HG03442 (cell line): Measurements from ENCODE around the gene NUP98.

ENCODE experiments used
- ATAC-seq: cut with Tn5 transposase; IDR thresholded peaks from one replicate; pipeline ENCODE4 v1.9.1; 2021; ENCODE audit warnings: mild to moderate bottlenecking, moderate library complexity; ENCODE audit not compliant: unreplicated experiment

The NUP98 gene

DNA sequence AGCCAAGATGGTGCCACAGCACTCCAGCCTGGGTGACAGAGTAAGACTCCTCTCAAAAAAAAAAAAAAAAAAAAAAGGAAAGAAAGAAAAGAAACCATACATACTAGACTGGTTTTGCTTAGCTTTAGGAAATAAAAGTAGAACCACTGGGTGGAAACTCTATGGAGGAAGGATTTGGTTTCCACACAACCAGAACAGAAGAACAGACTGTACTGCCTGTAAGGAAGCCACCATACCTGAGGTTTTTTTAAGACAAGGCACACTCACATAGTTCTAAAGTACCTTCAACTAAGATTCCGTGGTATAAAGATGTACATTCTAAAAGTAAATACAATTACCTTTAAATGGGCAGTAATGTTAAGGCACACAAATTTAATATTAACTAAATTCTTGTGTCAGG is 58.6 kb downstream of the NUP98 start:
- ATAC-seq, result no peak

DNA sequence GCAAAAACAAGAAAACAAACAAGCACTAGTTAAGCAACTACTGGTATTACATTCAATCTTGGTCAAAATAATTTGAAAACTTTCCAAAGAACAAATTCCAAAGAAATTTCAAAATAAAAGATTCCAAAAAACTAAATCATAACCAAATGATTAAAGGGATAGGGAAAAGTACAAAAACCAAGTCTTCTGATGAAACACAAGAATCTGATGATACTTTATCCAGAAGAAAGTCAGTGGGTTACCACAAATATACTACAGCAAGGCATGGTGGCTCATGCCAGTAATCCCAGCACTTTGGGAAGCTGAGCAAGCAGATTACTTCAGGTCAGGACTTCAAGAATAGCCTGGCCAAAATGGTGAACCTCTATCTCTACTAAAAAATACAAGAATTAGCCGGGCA is 59.1 kb downstream of the NUP98 start:
- no peak for ATAC-seq

DNA sequence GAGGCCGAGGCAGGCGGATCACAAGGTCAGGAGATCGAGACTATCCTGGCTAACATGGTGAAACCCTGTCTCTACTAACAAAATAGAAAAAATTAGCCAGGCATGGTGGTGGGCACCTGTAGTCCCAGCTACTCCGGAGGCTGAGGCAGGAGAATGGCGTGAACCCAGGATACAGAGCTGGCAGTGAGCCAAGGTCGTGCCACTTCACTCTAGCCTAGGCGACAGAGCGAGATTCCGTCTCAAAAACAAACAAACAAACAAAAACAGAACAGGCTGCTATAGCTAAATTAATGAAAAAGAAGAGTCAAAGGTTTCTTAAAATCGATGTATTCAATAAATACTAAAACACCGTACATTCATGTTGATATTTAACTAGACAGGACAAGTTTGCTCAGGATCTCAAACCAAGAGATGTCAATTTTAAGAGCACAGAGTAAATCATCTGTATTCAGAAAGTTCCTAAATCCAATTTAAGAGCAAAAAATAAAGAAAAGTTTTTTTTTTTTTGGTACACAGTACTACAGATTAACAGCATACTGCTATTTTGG is 59.9 kb downstream of the NUP98 start:
- no peak for ATAC-seq

- no peak for ATAC-seq
Observed at GRCh38 chr11:3736816-3737215, 60.5 kb downstream of the NUP98 start.

DNA sequence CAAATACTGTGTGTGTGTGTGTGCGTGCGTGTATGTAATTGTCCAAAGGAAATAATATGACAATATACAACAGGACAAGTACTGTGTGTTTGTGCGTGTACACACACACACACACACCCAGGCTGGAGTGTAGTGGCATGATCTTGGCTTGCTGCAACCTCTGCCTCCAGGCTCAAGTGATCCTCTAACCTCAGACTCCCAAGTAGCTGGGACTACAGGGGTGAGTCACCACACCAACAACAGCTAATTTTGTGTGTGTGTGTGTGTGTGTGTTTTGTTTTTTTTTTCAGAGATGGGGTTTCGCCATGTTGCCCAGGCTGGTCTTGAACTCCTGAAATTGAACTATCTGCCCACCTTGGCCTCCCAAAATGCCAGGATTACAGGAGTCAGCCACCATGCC is 61.5 kb downstream of the NUP98 start:
- no peak for ATAC-seq

- ATAC-seq, result no peak
Observed at GRCh38 chr11:3732671-3733436, 64.5 kb downstream of the NUP98 start.

- ATAC-seq, result no peak
Observed at GRCh38 chr11:3723014-3723708, 74.2 kb downstream of the NUP98 start.

DNA sequence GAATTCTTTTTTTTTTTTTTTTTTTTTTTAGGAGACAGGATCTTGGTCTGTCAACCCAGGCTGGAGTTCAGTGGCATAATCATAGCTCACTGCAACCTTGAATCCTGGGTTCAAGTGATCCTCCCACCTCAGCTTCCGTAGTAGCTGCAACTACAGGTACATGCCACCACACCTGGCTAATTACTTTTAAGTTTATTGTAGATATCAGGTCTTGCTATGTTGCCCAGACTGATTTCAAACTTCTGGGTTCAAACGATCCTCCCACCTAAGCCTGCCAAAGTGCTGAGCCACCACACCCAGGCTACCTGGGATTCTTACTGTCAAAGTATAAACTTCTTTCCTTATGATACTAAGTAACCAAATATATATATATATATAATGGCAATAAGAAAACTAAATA is 75.3 kb downstream of the NUP98 start:
- no peak for ATAC-seq

DNA sequence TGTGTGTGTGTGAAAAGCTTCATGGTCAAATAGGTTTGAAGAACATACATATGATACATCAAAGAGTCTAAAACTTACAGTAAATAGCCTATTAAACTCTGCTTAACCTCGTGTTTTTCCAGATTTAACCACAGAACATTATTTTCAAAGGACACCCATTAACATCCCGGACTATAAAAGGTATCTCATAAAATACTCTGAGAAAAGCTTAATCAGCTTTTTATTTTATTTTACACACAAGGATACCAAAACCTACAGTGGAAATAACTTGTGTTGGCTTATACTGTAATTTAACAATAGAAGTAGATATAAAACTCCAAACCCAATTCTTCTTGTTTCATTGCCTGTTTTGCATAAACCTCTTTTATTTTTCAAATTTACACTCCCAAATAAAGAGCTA is 76.4 kb downstream of the NUP98 start:
- no peak for ATAC-seq

DNA sequence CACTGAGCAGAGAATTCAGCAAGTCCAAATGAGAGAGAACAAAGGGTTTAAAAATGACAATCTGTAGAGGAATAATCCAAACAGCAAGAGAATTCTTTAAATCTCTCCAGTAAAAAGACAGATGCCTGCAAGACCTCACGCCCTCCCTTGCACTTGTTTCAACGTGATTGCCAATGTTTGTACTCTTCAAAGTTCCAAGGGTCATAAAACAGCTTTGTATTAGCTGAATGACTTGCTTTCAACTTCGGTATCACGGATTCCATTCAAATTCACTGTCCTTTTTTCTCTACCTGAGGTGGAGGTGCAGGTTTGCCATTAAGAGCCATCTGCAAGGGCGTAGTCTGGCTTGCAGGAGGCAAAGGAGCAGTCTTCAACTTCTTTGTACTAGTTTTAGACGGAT is 85.1 kb downstream of the NUP98 start:
- ATAC-seq, result no peak

DNA sequence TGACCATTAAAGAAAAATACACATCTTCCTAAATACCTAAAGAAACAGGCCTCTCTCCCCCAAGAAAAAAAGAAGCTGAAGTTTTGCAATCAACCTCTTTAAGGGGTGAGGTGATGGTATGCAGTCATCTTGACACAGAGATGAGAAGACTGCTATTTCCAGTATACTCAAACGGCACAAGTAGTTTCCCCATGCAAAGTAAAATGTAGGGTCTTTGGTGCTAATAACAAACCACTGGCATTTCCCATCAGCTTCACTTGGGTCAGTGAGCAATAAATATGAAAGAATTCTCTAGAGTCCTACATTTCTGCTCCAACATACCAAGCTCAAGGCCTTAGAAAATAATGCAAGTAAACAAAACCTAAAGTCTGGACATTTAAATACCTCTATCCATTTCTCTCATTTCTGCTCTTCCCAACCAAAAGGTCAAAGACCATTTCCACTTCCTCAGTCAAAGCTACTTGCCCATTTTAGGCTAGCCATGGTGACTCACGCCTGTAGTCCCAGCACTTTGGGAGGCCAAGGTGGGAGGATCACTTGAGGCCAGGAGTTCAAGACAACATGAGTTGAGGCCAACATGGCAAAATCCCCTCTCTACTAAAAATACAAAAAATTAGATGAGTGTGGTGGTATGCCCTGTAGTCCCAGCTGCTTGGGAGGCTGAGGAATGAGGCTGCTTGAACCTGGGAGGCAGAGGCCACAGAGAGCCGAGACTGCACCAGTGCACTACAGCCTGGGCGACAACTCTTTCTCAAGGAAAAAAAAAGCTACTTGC is 86.7 kb downstream of the NUP98 start:
- no peak for ATAC-seq

DNA sequence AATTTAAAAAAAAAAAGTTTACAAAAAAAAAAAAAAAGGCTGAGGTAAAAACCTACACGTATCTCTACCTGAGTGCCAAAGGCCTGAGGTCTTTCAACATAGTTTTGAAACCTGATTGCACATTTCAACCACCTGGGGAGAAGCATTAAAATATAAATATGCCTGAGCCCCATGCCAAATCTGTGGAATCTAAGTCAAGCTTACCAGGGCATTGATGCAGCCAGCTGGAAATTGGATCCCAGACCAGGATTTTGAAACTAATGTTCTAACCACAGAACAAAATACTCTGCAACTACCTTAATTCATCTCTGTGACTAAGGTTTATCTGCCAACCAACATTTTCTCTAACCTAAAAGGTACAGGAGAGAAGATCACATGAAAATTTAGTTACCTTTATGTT is 87.4 kb downstream of the NUP98 start:
- no peak for ATAC-seq

DNA sequence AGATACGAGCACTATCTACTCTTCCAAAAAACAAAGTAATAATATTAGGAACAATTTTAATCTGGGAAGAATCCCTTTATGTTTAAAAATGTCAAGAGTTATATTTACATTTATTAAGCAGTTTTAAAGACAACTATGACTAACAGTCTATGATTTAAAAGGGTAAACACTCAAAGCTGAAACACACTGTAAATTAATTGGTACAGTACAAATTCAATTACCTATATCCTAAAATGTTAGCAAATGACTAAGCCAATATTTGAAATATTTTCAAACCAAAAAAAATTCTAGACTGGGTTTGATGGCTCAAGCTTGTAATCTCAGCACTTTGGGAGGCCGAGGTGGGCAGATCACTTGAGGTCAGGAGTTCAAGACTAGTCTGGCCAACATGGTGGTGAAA is 90.2 kb downstream of the NUP98 start:
- no peak for ATAC-seq

GRCh38 chr11:3703383-3703782 is 94.0 kb downstream of the NUP98 start:
- ATAC-seq, result no peak

- no peak for ATAC-seq
Observed at GRCh38 chr11:3700910-3701309, 96.4 kb downstream of the NUP98 start.

DNA sequence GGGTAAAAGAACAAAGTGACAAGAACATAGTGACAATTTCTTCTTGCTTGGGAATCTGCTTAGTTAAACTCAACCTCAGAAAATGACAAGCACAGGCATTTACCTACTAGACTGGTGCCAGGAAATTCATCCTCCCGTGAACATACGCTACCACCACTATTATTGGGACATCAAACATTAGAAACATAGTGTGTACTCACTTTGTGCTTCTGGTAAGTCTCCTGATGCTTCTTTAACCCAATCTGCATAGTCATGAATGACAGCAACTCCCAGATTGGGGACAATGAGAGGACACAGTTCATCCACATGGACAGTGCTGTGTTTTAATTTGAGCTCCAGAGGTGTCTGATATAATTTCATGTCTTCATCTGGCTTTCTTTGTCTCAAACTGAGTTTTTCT is 96.9 kb downstream of the NUP98 start:
- ATAC-seq, result no peak

DNA sequence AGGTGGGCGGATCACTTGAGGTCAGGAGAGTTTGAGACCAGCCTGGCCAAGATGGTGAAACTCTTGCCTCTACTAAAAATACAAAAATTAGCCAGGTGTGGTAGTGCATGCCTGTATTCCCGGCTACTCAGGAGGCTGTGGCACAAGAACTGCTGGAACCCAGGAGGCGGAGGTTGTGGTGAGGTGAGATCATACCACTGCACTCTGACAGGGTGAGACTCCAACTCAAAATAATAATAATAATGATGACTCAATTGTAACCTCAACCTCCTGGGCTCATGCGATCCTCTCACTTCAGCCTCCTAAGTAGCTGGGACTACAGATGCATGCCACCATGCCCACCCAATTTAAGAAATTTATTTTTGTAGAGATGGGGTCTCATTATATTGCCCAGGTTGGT is 110.6 kb downstream of the NUP98 start:
- ATAC-seq, result no peak

DNA sequence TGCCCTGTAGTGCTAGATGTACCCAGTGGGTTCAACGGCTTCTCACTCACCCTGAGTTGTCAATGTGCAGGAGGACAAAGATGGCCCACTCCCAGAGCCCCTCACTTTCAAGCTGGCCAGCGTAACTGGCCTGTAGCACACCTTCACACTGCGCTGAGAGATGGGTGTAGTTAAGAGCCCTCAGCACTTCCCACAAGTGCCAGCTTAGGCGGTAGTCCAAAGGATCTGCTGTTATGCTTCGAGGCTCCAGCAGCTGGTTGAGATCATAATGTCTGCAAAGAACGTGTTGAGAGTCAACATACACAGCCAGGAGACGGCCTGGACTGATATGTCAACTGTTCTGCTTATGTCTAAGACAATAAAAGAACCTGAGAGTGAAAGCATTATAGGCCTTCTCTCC is 111.4 kb downstream of the NUP98 start:
- ATAC-seq, result no peak

DNA sequence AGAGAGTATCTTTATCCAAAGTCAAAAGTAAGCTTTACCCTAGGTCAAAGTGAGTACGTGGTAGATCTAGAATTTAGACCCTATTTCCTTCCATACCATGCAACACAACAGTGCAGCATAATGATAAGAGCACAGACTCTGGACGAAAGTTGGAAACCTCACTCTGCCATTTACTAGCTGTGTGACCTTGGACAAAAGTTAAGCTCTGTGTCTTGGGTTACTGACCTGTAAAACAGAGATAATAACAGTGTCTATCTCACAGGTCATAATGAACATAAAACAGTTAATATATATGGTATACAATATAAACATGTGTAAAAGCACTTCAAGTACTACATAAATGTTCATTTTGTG is 112.6 kb downstream of the NUP98 start:
- no peak for ATAC-seq

DNA sequence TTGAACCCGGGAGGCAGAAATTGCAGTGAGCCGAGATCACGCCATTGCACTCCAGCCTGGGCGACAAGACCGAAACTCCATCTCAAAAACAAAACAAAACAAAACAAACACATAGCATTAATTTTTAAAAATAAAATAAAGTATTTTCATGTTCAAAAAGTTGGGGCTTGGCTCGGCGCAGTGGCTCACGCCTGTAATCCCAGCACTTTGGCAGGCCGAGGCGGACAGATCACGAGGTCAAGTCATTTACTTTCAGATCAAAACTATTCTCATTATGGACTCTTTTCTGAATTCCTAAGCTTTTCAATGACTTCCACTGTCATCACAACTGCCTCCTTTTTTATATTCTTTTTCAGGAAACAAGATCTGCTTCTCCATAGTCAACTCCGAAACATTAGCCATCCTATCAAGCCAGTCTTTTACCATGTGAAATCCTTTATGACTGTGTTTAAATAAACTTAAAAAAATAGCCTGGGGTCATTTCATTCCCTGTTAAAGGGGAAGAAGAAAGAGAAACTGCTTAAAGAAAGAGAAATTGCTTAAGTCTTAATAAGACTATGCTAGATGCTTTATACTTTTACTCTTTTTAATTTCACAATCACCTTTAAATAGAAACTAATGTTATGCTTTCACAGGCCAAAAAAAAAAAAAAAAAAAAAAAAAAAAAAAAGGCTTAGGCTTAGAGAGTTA is 113.1 kb downstream of the NUP98 start:
- no peak for ATAC-seq

- no peak for ATAC-seq
Observed at GRCh38 chr11:3683039-3683438, 114.3 kb downstream of the NUP98 start.
